GM15510 (cell line): ENCODE data around the gene CLEC4G.

Experiments
- POLR2A ChIP-seq: IDR thresholded peaks from 3 replicates; pipeline ENCODE4 v1.6.1; 2011; ENCODE audit warnings: borderline replicate concordance; ENCODE audit not compliant: insufficient read length; ENCODE audit errors: extremely low read depth

CLEC4G gene

GRCh38 chr19:7738023-7738422 lies 6.1 kb upstream of the CLEC4G start:
- no peak for TF ChIP-seq POLR2A

DNA sequence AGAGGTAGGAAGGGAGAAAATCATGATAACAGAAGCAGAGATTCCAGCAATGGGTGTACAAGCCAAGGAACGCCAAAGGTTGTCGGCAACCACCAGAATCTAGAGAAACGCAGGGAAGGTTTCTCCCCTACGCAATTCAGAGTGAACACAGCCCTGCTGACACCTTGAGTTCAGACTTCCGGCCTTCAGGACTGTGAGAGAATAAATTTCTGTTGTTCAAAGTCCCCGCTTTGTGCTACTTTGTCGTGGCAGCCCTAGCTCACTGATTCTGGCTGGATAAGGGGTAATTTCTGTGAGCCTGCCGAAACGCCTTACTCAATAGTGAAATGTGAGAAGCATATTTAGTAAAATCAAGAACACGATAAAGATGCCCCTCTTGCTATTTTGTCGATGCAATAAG lies 5.3 kb upstream of the CLEC4G start:
- TF ChIP-seq POLR2A: no peak

- no peak for TF ChIP-seq POLR2A
Measured at GRCh38 chr19:7736148-7736547, 4.2 kb upstream of the CLEC4G start.

- no peak for TF ChIP-seq POLR2A
Measured at GRCh38 chr19:7734220-7735203, 2.6 kb upstream of the CLEC4G start.

DNA sequence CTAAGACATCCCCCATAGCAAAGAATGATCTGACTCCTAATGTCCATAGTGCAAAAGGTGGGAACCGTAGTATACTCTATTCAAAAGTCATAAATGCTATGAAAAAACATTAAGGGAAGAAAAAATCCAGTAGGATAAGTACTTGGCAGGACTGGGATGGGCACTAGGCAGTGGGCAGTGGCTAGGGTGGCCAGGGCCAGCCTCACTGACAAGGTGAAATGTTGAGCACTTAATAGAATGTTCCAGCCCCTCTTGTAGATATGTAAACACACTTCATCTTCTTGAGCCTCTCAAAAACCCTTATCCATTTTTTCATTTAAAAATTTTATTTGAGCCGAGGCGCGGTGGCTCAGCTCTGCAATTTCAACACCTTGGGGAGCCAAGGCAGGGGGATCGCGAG lies 1.5 kb upstream of the CLEC4G start:
- no peak for TF ChIP-seq POLR2A

GRCh38 chr19:7731615-7732014 lies 295 bp downstream of the CLEC4G start:
- no peak for TF ChIP-seq POLR2A

GRCh38 chr19:7731218-7731595 lies 703 bp downstream of the CLEC4G start:
- no peak for TF ChIP-seq POLR2A

DNA sequence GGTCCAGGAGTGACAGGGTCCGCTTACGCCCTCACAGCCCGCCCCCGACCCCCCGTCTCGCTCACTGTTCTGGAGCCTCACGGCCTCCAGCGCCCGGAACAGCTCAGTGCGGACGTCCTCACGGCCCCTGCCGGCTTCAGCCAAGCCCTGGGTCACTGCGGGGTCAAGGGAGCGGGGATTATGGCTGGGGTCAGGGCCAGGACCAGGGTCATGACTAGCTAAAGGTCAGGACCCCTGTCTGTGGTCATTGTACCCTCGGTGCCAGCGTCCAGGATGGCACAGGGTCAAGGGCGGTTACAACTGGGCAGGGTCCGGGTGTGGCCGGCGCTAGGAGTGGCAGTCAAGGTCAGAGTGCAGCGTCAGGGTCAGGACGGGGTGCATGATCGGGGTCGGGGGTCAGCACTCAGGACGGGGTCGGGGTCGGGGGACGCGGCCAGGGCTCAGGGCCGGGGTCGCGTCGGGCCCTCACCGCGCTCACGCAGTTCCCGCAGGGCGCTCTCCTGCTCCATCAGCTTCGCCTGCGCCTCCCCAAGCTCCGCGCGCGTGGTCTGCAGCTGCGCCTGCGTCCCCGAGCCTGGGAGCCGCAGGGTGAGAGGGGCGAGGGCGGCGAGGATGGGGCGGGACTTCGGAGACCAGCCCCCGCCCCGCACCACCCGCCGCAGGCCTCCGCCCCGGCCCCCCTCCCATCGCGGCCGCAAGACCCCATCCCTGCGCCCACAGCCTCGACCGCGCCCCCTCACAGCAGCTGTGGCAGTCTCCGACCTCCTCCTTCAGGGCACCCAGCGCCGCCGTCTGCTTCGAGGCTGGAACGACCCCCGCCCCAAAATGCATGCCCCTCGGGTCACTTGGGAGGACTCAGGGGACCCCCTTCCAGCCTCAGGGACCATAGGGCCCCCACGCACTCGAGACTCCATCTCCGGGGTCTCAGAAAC lies 1.4 kb downstream of the CLEC4G start:
- TF ChIP-seq POLR2A: no peak

DNA sequence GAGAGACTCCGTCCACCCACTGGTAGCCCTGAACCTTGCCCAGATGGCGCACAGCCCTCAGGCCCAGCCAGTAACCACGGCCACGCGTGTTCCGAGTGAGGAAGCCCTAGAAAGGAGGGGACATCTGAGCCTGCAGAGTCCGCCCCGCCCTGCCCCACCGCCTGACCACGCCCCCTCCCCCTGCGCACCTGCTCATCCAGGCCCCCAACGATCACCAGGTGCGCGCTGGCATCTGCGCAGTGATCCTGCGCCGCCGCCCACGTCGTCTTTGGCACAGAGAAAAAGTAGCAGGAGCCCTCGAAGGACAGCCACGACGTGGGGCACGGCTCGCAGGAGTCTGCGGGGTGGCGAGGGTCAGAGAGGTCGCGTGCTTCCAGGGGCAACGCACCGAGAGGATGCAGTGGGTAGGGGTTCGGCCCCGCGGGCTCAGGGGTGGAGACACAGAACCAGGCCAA lies 2.1 kb downstream of the CLEC4G start:
- no peak for TF ChIP-seq POLR2A

GRCh38 chr19:7729211-7729610 lies 2.7 kb downstream of the CLEC4G start:
- TF ChIP-seq POLR2A: no peak

DNA sequence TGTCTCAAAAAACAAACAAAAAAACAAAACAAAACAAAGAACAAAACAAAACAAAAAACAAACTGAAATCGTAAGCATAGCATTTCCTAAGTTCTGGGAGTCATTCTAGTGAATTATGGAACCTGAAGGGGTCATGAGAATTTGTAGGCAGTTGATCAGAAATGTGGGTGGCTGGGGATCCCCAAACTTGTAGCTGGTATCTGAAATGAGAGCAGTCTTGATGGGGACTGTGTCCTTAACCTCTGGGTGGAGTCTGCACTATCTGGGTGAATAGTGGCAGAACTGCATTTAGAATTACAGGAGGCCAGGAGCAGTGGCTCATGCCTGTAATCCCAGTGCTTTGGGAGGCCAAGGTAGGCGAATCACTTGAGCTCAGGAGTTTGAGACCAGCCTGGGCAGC lies 6.1 kb downstream of the CLEC4G start:
- no peak for TF ChIP-seq POLR2A

DNA sequence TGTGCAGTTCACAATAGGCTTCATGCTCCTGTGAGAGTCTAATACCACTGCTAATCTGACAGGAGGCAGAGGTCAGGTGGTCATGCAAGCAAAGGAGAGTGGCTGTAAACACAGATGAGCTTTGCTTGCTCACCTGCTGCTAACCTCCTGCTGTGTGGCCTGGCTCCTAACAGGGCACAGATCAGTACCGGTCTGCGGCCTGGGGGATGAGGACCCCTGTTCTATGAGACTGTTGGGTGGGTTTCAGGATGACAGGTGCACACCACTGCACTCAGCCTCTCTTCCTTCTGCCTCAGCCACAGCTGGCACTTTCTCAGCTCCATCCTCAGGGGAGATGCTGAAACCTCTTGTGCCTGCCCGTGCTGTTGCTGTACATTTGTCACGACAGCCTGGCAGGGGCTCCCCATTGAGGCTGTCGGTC lies 9.7 kb downstream of the CLEC4G start:
- TF ChIP-seq POLR2A: no peak

- TF ChIP-seq POLR2A: no peak
Measured at GRCh38 chr19:7720351-7720750, 11.6 kb downstream of the CLEC4G start.

GRCh38 chr19:7718668-7719067 lies 13.2 kb downstream of the CLEC4G start:
- no peak for TF ChIP-seq POLR2A

- no peak for TF ChIP-seq POLR2A
Measured at GRCh38 chr19:7716762-7717161, 15.1 kb downstream of the CLEC4G start.

GRCh38 chr19:7715671-7716070 lies 16.2 kb downstream of the CLEC4G start:
- TF ChIP-seq POLR2A: no peak

DNA sequence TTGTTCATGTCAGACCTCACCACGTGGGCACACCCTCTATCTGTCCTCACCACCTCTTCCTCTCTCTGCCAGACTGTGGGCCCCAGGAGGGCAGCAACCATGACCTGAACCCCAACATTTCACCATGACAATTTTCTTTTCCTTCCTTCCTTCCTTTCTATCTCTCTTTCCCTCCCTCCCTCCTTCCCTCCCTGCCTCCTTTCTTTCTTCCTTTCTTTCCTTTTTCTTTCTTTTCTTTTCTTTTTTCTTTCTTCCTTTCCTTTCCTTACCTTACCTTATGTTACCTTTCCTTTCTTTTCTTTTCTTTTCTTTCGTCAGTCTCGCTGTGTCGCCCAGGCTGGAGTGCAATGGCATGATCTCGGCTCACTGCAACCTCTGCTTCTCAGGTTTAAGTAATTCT lies 21.3 kb downstream of the CLEC4G start:
- no peak for TF ChIP-seq POLR2A
